MM.1S (cell line): ENCODE data around the gene SEMA3C.

Source experiments
- EZH2 ChIP-seq: fragments of 300-600 bp; sonication (generic); optimal IDR thresholded peaks from 2 replicates; pipeline ENCODE3; 2017; ENCODE audit warnings: low read depth, mild to moderate bottlenecking, antibody characterized with exemption, low read length, mixed read lengths
- EZH2phosphoT487 ChIP-seq: fragments of 300-600 bp; sonication (generic); IDR thresholded peaks from 2 replicates; pipeline ENCODE4 v1.6.1; 2018; ENCODE audit warnings: antibody characterized with exemption, low read length
- TF ChIP-seq, protein P1 (sequence below): fragments of 300-600 bp; sonication (generic); IDR thresholded peaks from 2 replicates; pipeline ENCODE4 v1.5.1; 2016; ENCODE audit warnings: antibody characterized with exemption, low read length, mixed read lengths

- TF ChIP-seq EZH2 = no peak
- TF ChIP-seq, protein P1, sequence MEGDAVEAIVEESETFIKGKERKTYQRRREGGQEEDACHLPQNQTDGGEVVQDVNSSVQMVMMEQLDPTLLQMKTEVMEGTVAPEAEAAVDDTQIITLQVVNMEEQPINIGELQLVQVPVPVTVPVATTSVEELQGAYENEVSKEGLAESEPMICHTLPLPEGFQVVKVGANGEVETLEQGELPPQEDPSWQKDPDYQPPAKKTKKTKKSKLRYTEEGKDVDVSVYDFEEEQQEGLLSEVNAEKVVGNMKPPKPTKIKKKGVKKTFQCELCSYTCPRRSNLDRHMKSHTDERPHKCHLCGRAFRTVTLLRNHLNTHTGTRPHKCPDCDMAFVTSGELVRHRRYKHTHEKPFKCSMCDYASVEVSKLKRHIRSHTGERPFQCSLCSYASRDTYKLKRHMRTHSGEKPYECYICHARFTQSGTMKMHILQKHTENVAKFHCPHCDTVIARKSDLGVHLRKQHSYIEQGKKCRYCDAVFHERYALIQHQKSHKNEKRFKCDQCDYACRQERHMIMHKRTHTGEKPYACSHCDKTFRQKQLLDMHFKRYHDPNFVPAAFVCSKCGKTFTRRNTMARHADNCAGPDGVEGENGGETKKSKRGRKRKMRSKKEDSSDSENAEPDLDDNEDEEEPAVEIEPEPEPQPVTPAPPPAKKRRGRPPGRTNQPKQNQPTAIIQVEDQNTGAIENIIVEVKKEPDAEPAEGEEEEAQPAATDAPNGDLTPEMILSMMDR = no peak
- no peak for TF ChIP-seq EZH2phosphoT487
These were observed 60.5 kb downstream of the SEMA3C start for GRCh38 chr7:80858141-80858903.
